ENCODE measurements around the gene HDGFL2. TPM values are rescaled to one million over a fixed set of nuclear protein-coding genes. Genes with fewer than 3 reads are reported as not detected.

HDGFL2 gene
- total and polyA plus RNA-seq, 10 of the 15 experiments (the other 5 are each of a cell fraction or from before 2014, with no cell fraction given) = 0.16 to 56.9 (median 25.3) TPM

DNA sequence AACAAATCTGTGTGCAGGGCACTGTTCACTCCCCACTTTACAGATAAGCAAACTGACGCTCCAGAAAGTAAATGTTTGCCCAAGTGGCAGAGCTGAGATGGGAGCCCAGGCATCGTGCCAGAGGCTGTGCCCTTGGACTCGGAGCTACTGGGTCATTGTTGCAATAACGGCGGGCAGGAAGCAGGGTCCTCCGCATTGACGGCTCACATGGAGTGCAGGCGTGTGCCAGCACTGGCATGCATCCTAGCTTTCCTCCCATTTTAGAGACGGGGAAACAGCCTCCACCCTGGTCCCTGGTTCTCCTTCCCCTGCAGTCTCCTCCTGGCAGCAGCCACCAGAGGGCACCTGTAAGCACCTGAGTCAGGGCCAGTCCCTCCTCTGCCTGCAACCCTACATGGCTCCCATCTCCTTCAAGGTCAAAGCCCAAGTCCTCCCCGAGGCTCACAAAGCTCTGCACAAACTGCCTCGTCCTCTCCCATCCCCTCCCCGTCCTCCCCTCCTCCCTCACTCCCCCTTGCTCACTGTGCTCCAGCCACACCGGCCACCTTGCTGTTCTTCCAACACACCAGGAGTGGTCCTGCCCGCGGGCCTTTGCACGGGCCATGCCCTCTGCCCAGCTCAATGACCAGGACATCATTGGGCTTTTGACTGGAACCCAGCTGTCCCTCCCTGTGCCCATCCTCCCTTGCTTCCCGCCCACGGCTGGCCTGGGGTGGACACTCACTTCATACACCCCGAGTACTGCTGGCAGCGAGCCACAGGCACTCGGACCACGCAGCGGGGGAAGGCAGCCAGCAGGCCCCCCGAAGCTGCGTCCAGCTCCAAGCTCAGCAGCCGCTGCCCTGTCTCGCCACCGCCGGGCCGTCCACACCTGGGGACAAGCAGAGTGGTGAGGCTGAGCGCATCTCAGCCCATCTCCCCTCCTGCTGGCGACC, 75.5 kb downstream of the HDGFL2 start:
- no peaks in the 10 kb centered on the region for H3K4me1 ChIP-seq (ENCODE audit: control insufficient read depth, insufficient read depth, low read length)
- SMC1A ChIA-PET (ENCODE audit: uncharacterized antibody, unreplicated experiment) = interaction anchor here (1.4 kb wide), 1 partner anchor 89 kb away, joined by 4 read pairs; no protein-coding TSS in a partner anchor
- TF ChIP-seq SMARCA5 (IDR thresholded peaks at IDR 0.05) (0 out of 2 replicates have a peak, but pooled peaks have one; percentile 63), TCF7 (IDR thresholded peaks at IDR 0.05; ENCODE audit: borderline replicate concordance) (no peak), MXI1 (IDR thresholded peaks at IDR 0.05; ENCODE audit: low read depth, low read length) (no peak)
- TF ChIP-seq, protein P1, sequence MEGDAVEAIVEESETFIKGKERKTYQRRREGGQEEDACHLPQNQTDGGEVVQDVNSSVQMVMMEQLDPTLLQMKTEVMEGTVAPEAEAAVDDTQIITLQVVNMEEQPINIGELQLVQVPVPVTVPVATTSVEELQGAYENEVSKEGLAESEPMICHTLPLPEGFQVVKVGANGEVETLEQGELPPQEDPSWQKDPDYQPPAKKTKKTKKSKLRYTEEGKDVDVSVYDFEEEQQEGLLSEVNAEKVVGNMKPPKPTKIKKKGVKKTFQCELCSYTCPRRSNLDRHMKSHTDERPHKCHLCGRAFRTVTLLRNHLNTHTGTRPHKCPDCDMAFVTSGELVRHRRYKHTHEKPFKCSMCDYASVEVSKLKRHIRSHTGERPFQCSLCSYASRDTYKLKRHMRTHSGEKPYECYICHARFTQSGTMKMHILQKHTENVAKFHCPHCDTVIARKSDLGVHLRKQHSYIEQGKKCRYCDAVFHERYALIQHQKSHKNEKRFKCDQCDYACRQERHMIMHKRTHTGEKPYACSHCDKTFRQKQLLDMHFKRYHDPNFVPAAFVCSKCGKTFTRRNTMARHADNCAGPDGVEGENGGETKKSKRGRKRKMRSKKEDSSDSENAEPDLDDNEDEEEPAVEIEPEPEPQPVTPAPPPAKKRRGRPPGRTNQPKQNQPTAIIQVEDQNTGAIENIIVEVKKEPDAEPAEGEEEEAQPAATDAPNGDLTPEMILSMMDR (IDR thresholded peaks at IDR 0.05 in 2 of 3, conservative IDR thresholded peaks at IDR 0.05 in 1 of 3; ENCODE audit: control insufficient read depth in 2 of 3, extremely low read depth in 1 of 3, insufficient read depth in 1 of 3, low read depth in 3 of 3, low read length in 3 of 3) = peak; percentile 33 to 57 (median 39); a peak in 4 of 6 replicates
- no peaks in the 10 kb centered on the region for H3K27me3 ChIP-seq (replicated peaks in 1 of 2; ENCODE audit: control insufficient read depth in 2 of 2, insufficient read depth in 2 of 2, low read length in 1 of 2)
- DNase-seq (ENCODE audit: low read depth, low spot score) (no peak), FAIRE-seq (no peak), ATAC-seq (peak; percentile 66)
- H3K4me3 ChIP-seq = no peak overlapping the region
- RAD21 ChIA-PET (ENCODE audit: unreplicated experiment) = no interaction called here
- WGBS (ENCODE audit: insufficient coverage, insufficient replicate concordance, low lambda C conversion rate, missing lambda C conversion rate) = 60% methylated on average over 28 of the region's 32 CpGs
- H3K36me3 ChIP-seq (ENCODE audit: control insufficient read depth in 2 of 2, insufficient read depth in 2 of 2, low read length in 1 of 2) = no peaks in the 10 kb centered on the region
- no peak overlapping the region for H3K9ac ChIP-seq (ENCODE audit: control insufficient read depth, insufficient read depth, low read length)
- intact Hi-C loops (cut with micrococcal nuclease; ENCODE audit: unreplicated experiment) = no loop called here
- POLR2A ChIA-PET = no interaction called here
- CTCF ChIA-PET = interaction anchor here (0.6 to 2.1 kb wide), 4 partner anchors 9 to 89 kb away, joined by 3 to 8 read pairs (median 6); partner anchors contain the start of gene PLIN5
- no peak overlapping the region for H3K4me2 ChIP-seq (ENCODE audit: control insufficient read depth, insufficient read depth)
- no peak overlapping the region for H3K27ac ChIP-seq (ENCODE audit: control insufficient read depth, insufficient read depth)
- no peak overlapping the region for H2AFZ ChIP-seq (ENCODE audit: control insufficient read depth, low read depth, low read length)
- H3K9me3 ChIP-seq (replicated peaks; ENCODE audit: control insufficient read depth, insufficient read depth, low read length) = no peaks in the 10 kb centered on the region
- BruUV-seq (replicated peaks) = no TSS peak
- no peaks in the 10 kb centered on the region for H4K20me1 ChIP-seq (ENCODE audit: control insufficient read depth, insufficient read depth)
- in situ Hi-C loops (cut with MboI) = no loop called here
- no peaks in the 10 kb centered on the region for H3K79me2 ChIP-seq (ENCODE audit: control insufficient read depth, insufficient read depth, low read length)

Data from GM12878 (cell line).